Neural crest cell (in vitro differentiated cells): Measurements from ENCODE around the gene CTAG1B. TPM values are rescaled to one million over a fixed set of nuclear protein-coding genes. Genes with fewer than 3 reads are reported as not detected.

Experiments used
- DNase-seq: peaks from one replicate; pipeline ENCODE4 v3.0.0; 2021; ENCODE audit warnings: low read depth, mixed read lengths, low spot score
- H3K27ac Mint-ChIP-seq: one replicate; pipeline ENCODE4 v1.8.0; 2021; ENCODE audit warnings: mild to moderate bottlenecking, mixed read lengths; ENCODE audit not compliant: unreplicated experiment
- H3K27me3 Mint-ChIP-seq: 2 replicates; pipeline ENCODE4 v1.8.0; 2021; ENCODE audit warnings: low read depth, mild to moderate bottlenecking, mixed read lengths
- H3K36me3 Mint-ChIP-seq: 2 replicates; pipeline ENCODE4 v1.8.0; 2021; ENCODE audit warnings: low read depth, mild to moderate bottlenecking, mixed read lengths
- H3K4me1 Mint-ChIP-seq: 2 replicates; pipeline ENCODE4 v1.8.0; 2021; ENCODE audit warnings: mixed read lengths
- H3K4me3 Mint-ChIP-seq: one replicate; pipeline ENCODE4 v1.8.0; 2021; ENCODE audit warnings: mild to moderate bottlenecking, mixed read lengths
- H3K9me3 Mint-ChIP-seq: 2 replicates; pipeline ENCODE4 v1.8.0; 2021; ENCODE audit warnings: mixed read lengths
- total RNA-seq: library from RNA; stranded (reverse); gene quantifications from 2 replicates; pipeline ENCODE4 v1.2.1, GENCODE V29; 2021
- TF ChIP-seq, protein P1 (sequence below): fragments of 200-600 bp; sonication (generic); conservative IDR thresholded peaks from 2 replicates; pipeline ENCODE4 v1.5.0; 2021; ENCODE audit warnings: antibody characterized with exemption, mild to moderate bottlenecking

CTAG1B gene
- total RNA-seq, 1 donor from 2014 or later = not detected

GRCh38 chrX:154599531-154599930 lies 19.6 kb downstream of the CTAG1B start:
- TF ChIP-seq, protein P1, sequence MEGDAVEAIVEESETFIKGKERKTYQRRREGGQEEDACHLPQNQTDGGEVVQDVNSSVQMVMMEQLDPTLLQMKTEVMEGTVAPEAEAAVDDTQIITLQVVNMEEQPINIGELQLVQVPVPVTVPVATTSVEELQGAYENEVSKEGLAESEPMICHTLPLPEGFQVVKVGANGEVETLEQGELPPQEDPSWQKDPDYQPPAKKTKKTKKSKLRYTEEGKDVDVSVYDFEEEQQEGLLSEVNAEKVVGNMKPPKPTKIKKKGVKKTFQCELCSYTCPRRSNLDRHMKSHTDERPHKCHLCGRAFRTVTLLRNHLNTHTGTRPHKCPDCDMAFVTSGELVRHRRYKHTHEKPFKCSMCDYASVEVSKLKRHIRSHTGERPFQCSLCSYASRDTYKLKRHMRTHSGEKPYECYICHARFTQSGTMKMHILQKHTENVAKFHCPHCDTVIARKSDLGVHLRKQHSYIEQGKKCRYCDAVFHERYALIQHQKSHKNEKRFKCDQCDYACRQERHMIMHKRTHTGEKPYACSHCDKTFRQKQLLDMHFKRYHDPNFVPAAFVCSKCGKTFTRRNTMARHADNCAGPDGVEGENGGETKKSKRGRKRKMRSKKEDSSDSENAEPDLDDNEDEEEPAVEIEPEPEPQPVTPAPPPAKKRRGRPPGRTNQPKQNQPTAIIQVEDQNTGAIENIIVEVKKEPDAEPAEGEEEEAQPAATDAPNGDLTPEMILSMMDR = no peak
- Mint-ChIP-seq H3K4me3 (no peak overlapping the region), H3K27ac (no peak overlapping the region), H3K9me3 (peaks cover 12% of the 10 kb centered on the region), H3K27me3 (peaks cover 5% of the 10 kb centered on the region), H3K36me3 (peaks cover 5% of the 10 kb centered on the region), H3K4me1 (no peaks in the 10 kb centered on the region)
- DNase-seq = no peak

DNA sequence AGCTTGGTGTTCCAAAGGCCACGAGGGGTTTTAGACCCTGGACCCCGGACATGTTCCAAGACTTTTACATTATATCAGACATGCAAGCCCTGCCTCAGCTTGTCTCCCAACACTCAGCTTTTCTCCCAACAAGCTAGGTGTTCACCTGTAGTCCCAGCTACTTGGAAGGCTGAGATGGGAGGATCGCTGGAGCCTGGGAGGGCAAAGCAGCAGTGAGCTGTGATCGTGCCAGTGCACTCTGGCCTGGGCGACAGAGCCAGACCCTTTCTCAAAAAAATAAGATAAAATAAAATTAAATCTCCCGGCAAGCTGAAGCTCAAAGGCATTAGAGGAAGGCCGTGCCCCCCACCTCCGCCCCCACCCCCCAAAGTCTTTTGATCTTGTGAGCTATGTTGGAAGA lies 20.4 kb downstream of the CTAG1B start:
- no peak overlapping the region for H3K27ac Mint-ChIP-seq
- TF ChIP-seq, protein P1 = no peak
- peaks cover 3% of the 10 kb centered on the region for H3K27me3 Mint-ChIP-seq
- H3K4me1 Mint-ChIP-seq = no peaks in the 10 kb centered on the region
- DNase-seq = no peak
- H3K36me3 Mint-ChIP-seq = peaks cover 5% of the 10 kb centered on the region
- no peak overlapping the region for H3K4me3 Mint-ChIP-seq
- H3K9me3 Mint-ChIP-seq = peaks cover 10% of the 10 kb centered on the region

GRCh38 chrX:154597221-154597620 lies 21.9 kb downstream of the CTAG1B start:
- peaks cover 8% of the 10 kb centered on the region for H3K36me3 Mint-ChIP-seq
- H3K9me3 Mint-ChIP-seq = peaks cover 13% of the 10 kb centered on the region
- no peaks in the 10 kb centered on the region for H3K4me1 Mint-ChIP-seq
- no peak for DNase-seq
- H3K4me3 Mint-ChIP-seq = no peak overlapping the region
- no peak overlapping the region for H3K27ac Mint-ChIP-seq
- TF ChIP-seq, protein P1 = no peak
- peaks cover 5% of the 10 kb centered on the region for H3K27me3 Mint-ChIP-seq

DNA sequence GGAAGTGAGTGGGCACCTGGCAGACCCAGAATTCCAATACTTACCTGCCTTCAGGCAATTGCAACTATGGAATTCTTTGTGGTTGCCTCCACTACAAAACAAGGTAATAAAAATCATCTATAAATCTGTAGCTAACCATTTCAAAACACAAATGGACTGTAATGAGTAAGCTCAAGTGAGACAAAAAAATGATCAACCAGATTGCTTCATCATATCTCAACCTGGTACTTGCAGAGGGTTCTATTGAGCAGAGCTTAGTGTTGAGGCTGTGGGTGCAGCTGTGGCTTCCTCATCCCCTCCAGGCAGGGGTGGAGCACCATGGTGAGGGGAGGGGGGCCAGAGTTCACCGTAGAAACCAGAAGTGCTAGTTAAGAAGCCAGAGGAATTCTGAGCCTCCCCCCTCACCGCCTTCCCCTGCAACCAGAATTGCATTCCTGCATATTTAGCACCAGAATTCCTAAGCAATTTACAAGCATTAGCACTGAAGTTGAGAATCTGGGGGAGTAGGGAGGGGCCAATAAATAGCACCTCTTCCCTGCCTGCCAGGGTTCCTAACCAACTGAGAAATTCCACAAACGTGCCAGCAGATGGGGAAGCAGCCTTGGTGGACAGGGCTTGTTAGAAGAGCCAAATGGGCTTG lies 22.7 kb downstream of the CTAG1B start:
- H3K4me1 Mint-ChIP-seq = no peaks in the 10 kb centered on the region
- TF ChIP-seq, protein P1 = no peak
- H3K27ac Mint-ChIP-seq = no peak overlapping the region
- H3K9me3 Mint-ChIP-seq = peaks cover 14% of the 10 kb centered on the region
- no peak overlapping the region for H3K4me3 Mint-ChIP-seq
- peaks cover 9% of the 10 kb centered on the region for H3K36me3 Mint-ChIP-seq
- H3K27me3 Mint-ChIP-seq = peaks cover 6% of the 10 kb centered on the region
- DNase-seq = no peak

GRCh38 chrX:154595559-154596249 lies 23.4 kb downstream of the CTAG1B start:
- Mint-ChIP-seq H3K9me3 (peaks cover 14% of the 10 kb centered on the region), H3K27ac (no peak overlapping the region), H3K4me1 (no peaks in the 10 kb centered on the region), H3K27me3 (peaks cover 6% of the 10 kb centered on the region), H3K36me3 (peaks cover 9% of the 10 kb centered on the region), H3K4me3 (no peak overlapping the region)
- no peak for DNase-seq
- TF ChIP-seq, protein P1 = no peak
